GM12872 (cell line): ENCODE data around the gene RAB26.

Experiments used
- CTCF ChIP-seq: IDR thresholded peaks from 3 replicates; pipeline ENCODE4 v1.5.1; 2011; ENCODE audit warnings: low read depth, mild to moderate bottlenecking, low read length, moderate library complexity; ENCODE audit not compliant: insufficient read depth

Gene RAB26

GRCh38 chr16:2189252-2189893 lies 40.9 kb downstream of the RAB26 start:
- TF ChIP-seq CTCF = no peak

- no peak for TF ChIP-seq CTCF
These were observed 41.7 kb downstream of the RAB26 start for GRCh38 chr16:2190002-2190658.

- TF ChIP-seq CTCF = no peak
These were observed 42.4 kb downstream of the RAB26 start for GRCh38 chr16:2190659-2191445.

- no peak for TF ChIP-seq CTCF
These were observed 43.0 kb downstream of the RAB26 start for GRCh38 chr16:2191446-2191706.

GRCh38 chr16:2194166-2194834 lies 45.9 kb downstream of the RAB26 start:
- TF ChIP-seq CTCF = no peak

- peak; percentile 67 for TF ChIP-seq CTCF
These were observed 46.5 kb downstream of the RAB26 start for GRCh38 chr16:2194852-2195321.
